ENCODE measurements around the gene LHFPL3. TPM values are rescaled to one million over a fixed set of nuclear protein-coding genes. Genes with fewer than 3 reads are reported as not detected.

Gene LHFPL3
- total RNA-seq, 6 experiments from 2014 or later = not detected

DNA sequence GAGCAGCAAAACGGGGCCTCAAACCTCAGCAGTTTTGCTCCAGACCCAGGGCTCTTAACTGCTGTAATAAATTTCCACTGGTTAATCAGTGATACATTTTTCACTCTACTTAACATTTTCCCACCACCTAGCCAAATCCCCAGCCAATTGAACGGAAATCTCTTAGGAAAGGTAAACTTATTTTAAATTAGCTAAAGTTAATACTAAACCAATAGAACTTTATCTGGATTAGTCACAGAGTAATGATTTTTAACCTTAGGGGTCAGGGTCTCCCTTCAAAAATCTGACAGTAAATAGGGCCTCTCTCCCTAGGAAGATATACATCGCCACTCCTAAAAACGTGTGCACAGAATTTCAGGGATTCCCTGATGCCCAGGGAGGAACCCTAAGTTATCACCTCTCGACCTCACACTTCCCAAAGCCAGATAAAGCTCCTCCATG is 598.2 kb downstream of the LHFPL3 start:
- DNase-seq (no peak), ATAC-seq (no peak)
- intact Hi-C loops (cut with DNase I) = no loop called here
- no peaks in the 10 kb centered on the region for H3K36me3 ChIP-seq
- no peaks in the 10 kb centered on the region for H3K27me3 ChIP-seq
- whole genome bisulfite sequencing (ENCODE audit: insufficient coverage, low coverage, low lambda C conversion rate, missing lambda C conversion rate) = 62% methylated on average over 3 of the region's 5 CpGs
- H3K9me3 ChIP-seq = no peaks in the 10 kb centered on the region
- no peak overlapping the region for H3K4me3 ChIP-seq
- H3K4me1 ChIP-seq = peaks cover 0 to 12% (median 0%) of the 10 kb centered on the region in 4 donors
- TF ChIP-seq POLR2A (IDR thresholded peaks at IDR 0.05) = no peak
- TF ChIP-seq, protein P1, sequence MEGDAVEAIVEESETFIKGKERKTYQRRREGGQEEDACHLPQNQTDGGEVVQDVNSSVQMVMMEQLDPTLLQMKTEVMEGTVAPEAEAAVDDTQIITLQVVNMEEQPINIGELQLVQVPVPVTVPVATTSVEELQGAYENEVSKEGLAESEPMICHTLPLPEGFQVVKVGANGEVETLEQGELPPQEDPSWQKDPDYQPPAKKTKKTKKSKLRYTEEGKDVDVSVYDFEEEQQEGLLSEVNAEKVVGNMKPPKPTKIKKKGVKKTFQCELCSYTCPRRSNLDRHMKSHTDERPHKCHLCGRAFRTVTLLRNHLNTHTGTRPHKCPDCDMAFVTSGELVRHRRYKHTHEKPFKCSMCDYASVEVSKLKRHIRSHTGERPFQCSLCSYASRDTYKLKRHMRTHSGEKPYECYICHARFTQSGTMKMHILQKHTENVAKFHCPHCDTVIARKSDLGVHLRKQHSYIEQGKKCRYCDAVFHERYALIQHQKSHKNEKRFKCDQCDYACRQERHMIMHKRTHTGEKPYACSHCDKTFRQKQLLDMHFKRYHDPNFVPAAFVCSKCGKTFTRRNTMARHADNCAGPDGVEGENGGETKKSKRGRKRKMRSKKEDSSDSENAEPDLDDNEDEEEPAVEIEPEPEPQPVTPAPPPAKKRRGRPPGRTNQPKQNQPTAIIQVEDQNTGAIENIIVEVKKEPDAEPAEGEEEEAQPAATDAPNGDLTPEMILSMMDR (IDR thresholded peaks at IDR 0.05) = no peak
- no peak overlapping the region for H3K27ac ChIP-seq

GRCh38 chr7:104927055-104927454 is 598.7 kb downstream of the LHFPL3 start:
- Histone ChIP-seq H3K9me3 (no peaks in the 10 kb centered on the region), H3K36me3 (no peaks in the 10 kb centered on the region), H3K4me3 (no peak overlapping the region), H3K27me3 (no peaks in the 10 kb centered on the region), H3K27ac (no peak overlapping the region), H3K4me1 (peaks cover 0 to 12% (median 0%) of the 10 kb centered on the region in 4 donors)
- intact Hi-C loops (cut with DNase I) = no loop called here
- ATAC-seq (no peak), DNase-seq (no peak)
- 75% methylated on average over 1 of the region's 7 CpGs for WGBS (ENCODE audit: insufficient coverage, low coverage, low lambda C conversion rate, missing lambda C conversion rate)
- TF ChIP-seq POLR2A (IDR thresholded peaks at IDR 0.05) = no peak
- TF ChIP-seq, protein P1 (IDR thresholded peaks at IDR 0.05) = no peak

- WGBS (ENCODE audit: insufficient coverage, low coverage, low lambda C conversion rate, missing lambda C conversion rate) = 92% methylated on average over 6 of the region's 6 CpGs
- Histone ChIP-seq H3K36me3 (no peaks in the 10 kb centered on the region), H3K4me1 (no peaks in the 10 kb centered on the region), H3K27ac (no peak overlapping the region), H3K4me3 (no peak overlapping the region), H3K9me3 (no peaks in the 10 kb centered on the region), H3K27me3 (no peaks in the 10 kb centered on the region)
- TF ChIP-seq POLR2A (IDR thresholded peaks at IDR 0.05) = no peak
- TF ChIP-seq, protein P1 (IDR thresholded peaks at IDR 0.05) = no peak
- DNase-seq = no peak
- no peak for ATAC-seq
- intact Hi-C loops (cut with DNase I) = no loop called here
Measured at GRCh38 chr7:104928721-104929400, 600.5 kb downstream of the LHFPL3 start.

- DNase-seq = no peak
- no peaks in the 10 kb centered on the region for H3K27me3 ChIP-seq
- H3K4me1 ChIP-seq = no peaks in the 10 kb centered on the region
- no peak for TF ChIP-seq POLR2A (IDR thresholded peaks at IDR 0.05)
- no peak overlapping the region for H3K4me3 ChIP-seq
- H3K27ac ChIP-seq = no peak overlapping the region
- H3K9me3 ChIP-seq = no peaks in the 10 kb centered on the region
- intact Hi-C loops (cut with DNase I) = no loop called here
- H3K36me3 ChIP-seq = no peaks in the 10 kb centered on the region
- 100% methylated on average over 1 of the region's 1 CpG for WGBS (ENCODE audit: insufficient coverage, low coverage, low lambda C conversion rate, missing lambda C conversion rate)
- no peak for ATAC-seq
Measured at GRCh38 chr7:104929921-104930320, 601.5 kb downstream of the LHFPL3 start.

DNA sequence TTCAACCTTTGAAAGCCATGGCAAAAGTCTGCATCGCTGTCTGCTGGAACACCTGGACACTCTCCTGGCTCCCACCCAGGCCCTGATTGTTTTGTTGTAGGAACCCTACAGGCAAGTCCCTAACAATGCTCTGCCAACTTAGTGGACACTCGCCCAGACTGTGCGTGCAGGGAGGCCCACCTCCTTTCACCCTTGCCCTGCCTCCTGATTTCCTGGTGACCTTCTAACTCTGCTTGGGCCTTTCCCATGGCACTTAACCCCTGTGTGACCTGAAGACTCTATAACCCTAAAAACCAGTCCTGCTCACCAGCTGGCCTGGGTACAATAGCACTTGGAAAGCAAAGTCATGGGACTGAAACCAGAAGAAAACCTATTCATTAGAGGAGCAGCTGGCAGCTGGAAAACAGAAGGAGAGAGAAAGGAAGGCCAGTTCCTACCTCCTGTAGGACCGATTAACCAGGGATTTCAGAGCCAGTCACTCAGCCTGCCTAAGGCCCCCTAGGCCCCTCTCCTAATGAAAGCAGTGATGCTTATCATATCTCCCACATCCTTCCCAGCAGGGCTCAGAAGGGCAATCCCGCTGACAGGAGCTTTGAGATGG is 602.9 kb downstream of the LHFPL3 start:
- Histone ChIP-seq H3K36me3 (no peaks in the 10 kb centered on the region), H3K4me1 (no peaks in the 10 kb centered on the region), H3K27ac (no peak overlapping the region), H3K9me3 (no peaks in the 10 kb centered on the region), H3K4me3 (no peak overlapping the region), H3K27me3 (no peaks in the 10 kb centered on the region)
- WGBS (ENCODE audit: insufficient coverage, low coverage, low lambda C conversion rate, missing lambda C conversion rate) = 50% methylated on average over 5 of the region's 5 CpGs
- ATAC-seq (peak in 1 of 4 donors; percentile 22), DNase-seq (peak in 1 of 3 donors; percentile 11)
- intact Hi-C loops (cut with DNase I) = no loop called here
- no peak for TF ChIP-seq POLR2A (IDR thresholded peaks at IDR 0.05)
- TF ChIP-seq, protein P1 (IDR thresholded peaks at IDR 0.05) = no peak

Measured in right lobe of liver (tissue), 6 donors.